ENCODE data around the gene NTM.

The NTM gene

DNA sequence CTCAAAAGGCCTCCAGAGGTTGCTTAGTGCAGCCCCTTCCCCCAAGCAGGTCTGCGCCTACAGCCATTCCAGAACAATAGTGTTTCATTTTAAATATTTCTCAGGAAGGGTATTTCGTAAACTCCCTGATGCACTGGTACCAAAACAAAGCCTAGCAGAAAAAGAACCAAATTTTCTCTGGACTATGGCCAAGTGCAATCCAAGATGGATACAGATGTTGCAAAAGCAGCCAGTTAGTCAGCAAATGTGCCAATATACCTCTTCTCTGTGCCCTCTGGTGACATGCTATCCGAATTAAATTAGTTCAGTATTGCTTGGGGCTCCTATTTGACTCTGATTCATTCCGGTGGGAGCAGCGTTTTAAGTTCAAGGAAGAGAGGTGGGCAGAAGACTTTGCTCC lies 247.8 kb downstream of the NTM start:
- no peak for TF ChIP-seq ZFX (IDR thresholded peaks at IDR 0.05)
- TF ChIP-seq CTCF (conservative IDR thresholded peaks at IDR 0.05), result no peak
- H3K27ac ChIP-seq, result no peak overlapping the region

GRCh38 chr11:131622193-131622592 lies 251.8 kb downstream of the NTM start:
- no peak overlapping the region for H3K27ac ChIP-seq
- TF ChIP-seq ZFX (IDR thresholded peaks at IDR 0.05) (no peak), CTCF (conservative IDR thresholded peaks at IDR 0.05) (no peak)

GRCh38 chr11:131624531-131624930 lies 254.1 kb downstream of the NTM start:
- TF ChIP-seq CTCF (conservative IDR thresholded peaks at IDR 0.05), result no peak
- no peak for TF ChIP-seq ZFX (IDR thresholded peaks at IDR 0.05)

DNA sequence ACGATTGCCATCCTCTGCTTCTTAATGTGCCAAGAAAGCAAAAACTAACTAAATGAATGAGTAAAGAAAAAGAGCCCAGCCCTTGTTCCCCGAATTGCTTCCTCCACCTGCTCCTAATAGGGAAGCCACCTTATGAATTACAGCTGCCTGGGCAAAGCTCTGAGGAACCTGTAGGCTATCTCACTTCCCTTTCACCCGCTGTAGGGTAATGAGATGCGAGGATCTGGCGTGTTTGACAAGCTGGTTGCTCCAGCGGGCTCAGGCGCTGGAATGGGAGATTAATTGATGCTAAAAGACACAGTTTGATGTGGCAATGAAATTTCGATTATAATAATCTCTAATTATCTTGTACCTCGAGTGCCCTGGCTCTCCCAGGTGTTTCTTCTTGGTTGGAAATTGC lies 256.4 kb downstream of the NTM start:
- TF ChIP-seq ZFX (IDR thresholded peaks at IDR 0.05) (no peak), CTCF (conservative IDR thresholded peaks at IDR 0.05) (no peak)
- H3K27ac ChIP-seq, result no peak overlapping the region

More at GRCh38 chr11:131624531-131624930, 254.1 kb downstream of the NTM start:
- no peak overlapping the region for H3K27ac ChIP-seq

GRCh38 chr11:131628739-131629138 lies 258.3 kb downstream of the NTM start:
- TF ChIP-seq CTCF (conservative IDR thresholded peaks at IDR 0.05), result no peak
- no peak for TF ChIP-seq ZFX (IDR thresholded peaks at IDR 0.05)
- no peak overlapping the region for H3K27ac ChIP-seq

DNA sequence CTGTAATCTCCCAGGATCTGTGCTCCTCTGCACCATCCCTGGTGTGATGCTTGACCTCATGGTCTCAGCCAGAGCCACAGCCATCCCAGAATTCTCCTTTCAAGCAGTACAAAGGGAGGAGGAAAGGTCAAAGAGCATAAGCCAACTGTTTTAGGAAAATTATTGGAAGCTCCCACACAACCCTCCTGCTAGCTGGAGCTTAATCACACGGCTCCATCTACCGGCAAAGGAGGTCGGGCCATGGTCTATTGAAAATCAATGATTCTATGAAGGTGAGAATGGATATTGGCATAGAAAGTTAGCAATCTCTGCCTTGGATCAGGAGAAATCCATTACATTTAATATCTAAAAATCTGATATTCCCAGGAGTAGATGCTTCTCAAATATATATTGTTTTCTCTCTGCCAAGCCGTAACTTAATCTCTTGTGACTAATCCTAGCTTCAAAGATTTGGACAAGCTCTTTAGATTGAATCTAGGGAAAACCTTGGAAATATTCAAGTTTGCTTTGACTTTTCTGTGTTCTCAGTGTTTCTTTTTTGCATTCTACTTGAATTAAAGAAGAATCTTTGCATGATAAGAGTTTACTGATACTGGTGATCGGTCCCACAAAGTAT lies 259.6 kb downstream of the NTM start:
- TF ChIP-seq CTCF (conservative IDR thresholded peaks at IDR 0.05) (peak; percentile 29), ZFX (IDR thresholded peaks at IDR 0.05) (no peak)
- no peak overlapping the region for H3K27ac ChIP-seq

- TF ChIP-seq CTCF (conservative IDR thresholded peaks at IDR 0.05) (no peak), ZFX (IDR thresholded peaks at IDR 0.05) (no peak)
- H3K27ac ChIP-seq, result no peak overlapping the region
Observed at GRCh38 chr11:131632971-131633370, 262.6 kb downstream of the NTM start.

Measured in C4-2B (cell line).